NCI-H446 (cell line): ENCODE results near the gene TOMM5.
A peak's percentile ranks its signal among the peaks of the same experiment; 100 is the strongest.

Experiments
- DNase-seq, 2 experiments: peaks; one replicate each; lab custom pipeline; 2025; lab: John Stamatoyannopoulos, UW

TOMM5 gene

DNA sequence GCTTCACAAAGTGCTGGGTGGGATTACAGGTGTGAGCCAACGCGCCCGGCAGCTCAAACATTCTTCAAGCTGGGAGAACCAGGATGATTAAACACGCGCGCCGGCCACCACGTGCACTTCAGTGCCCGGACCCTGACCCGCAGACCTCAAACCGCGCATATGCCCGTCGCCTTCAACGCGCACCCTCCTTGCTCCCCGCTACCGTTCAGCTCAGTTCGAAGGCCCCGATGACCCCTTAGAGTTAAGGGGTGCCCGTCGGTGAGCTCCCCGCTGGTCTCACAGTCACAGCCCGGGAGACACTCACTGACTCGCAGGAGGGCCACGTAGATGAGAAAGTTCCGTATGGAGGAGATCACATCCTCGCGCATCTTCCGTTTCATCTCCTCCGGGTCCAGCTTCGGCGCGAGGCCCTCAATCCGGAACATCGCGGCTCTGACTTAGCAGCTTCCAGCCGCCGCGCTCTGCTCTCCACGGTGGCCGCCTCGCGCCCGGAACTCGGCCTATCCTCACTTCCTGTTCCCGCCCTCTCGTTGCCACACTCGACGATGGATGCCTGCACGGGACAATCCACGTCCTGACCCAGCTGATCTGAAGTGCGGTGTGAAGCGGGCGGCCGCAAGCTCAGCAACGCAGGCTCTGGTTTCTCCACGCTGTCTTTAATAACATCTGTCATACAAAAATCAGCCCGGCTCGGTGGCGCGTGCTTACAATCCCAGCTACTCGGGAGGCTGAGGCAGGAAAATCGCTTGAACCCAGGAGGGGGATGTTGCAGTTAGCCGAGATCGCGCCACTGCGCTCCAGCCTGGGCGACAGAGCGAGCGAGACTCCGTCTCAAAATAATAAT, at the start of gene TOMM5:
Gene TOMM5, minus strand, starts transcription at position 490 of the 844 bp plus-strand sequence. Its CDS starts 65 bp downstream, at position 425.
- DNase-seq, result peak; percentile 78 to 89

DNA sequence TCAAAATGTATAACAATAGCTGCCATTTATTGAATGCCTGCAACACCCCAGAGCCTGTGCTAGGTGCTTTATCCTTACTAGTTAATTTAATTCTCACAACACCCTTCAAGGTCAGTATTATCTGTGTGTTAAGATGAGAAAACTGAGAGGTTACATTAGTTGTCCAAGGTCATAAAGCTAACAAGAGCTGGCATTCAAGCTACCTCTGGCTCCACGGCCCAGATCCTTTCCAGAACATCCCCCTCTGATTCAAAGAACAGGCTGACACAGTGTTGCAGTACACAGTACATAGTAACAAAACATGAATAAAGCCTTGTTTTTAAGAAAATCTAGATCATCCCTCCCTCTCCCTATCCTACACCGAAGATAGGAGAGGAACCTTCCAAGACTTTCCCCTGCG, 48.9 kb upstream of the TOMM5 start:
- DNase-seq, result no peak

DNA sequence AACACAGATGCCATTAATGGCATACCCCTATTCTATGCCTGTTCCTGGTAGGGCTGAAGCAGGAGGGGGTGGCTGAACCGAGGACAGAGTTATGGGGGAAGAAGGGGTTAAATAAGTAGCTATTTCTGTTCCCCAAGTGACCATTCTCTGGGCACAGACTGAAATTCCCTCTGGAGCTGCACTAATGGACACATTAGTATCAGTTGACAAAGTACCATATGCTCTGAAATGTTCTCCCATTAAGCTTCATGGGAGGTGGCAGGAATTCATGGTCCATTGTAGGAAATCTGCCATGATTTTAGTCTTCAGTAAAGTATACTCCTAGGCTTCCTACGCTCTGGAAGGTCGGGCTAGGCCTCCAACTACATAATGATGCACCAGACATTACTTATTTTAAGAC, 47.8 kb upstream of the TOMM5 start:
- no peak for DNase-seq

DNA sequence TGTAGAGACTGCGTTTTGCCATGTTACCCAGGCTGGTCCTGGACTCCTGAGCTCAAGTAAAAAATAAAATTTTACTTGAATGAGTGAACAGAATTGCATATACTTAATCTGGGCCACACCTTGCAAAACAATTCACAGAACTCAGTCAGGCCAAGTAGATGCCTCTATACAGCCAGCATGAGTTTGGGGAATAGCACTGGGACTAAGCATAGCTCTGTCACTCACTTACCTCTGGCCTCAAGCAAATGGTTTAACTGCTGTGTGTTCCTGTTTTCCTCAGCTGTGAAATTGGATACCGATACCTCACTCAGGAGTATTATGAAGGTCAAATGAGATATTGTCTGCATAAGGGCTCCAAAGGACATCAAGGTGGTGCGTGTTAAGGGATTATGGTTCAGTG, 47.4 kb upstream of the TOMM5 start:
- DNase-seq, result no peak

DNA sequence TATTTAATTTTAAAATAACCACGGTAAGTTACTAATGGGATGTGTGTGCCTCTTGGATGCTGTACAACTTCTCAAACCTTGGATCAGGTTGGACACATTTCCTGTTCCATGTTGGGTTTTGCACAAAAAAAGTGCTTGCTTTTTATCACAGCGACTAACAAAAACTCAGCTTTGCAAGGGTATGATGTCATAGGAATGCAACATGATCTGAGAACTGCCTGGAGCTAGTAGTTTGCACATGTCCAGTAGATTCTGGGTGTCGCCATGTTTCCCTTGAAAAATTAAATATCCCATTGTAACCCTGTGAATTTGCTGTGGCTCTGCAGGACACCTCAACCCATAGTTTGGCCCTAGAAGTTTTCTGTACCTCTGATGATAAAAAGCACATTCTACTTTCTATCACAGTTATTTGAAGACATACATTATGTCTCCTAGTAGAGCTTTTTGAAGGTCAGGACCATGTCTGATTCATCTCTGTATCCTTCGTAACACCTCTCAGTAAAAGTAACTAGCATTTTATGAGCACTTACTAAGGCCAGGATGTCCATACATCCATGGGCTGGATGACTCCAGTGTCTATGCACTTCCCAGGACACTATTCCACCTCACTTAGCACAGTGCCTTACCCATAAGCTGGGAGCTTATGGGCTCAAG, 46.8 kb upstream of the TOMM5 start:
- DNase-seq, result no peak

DNA sequence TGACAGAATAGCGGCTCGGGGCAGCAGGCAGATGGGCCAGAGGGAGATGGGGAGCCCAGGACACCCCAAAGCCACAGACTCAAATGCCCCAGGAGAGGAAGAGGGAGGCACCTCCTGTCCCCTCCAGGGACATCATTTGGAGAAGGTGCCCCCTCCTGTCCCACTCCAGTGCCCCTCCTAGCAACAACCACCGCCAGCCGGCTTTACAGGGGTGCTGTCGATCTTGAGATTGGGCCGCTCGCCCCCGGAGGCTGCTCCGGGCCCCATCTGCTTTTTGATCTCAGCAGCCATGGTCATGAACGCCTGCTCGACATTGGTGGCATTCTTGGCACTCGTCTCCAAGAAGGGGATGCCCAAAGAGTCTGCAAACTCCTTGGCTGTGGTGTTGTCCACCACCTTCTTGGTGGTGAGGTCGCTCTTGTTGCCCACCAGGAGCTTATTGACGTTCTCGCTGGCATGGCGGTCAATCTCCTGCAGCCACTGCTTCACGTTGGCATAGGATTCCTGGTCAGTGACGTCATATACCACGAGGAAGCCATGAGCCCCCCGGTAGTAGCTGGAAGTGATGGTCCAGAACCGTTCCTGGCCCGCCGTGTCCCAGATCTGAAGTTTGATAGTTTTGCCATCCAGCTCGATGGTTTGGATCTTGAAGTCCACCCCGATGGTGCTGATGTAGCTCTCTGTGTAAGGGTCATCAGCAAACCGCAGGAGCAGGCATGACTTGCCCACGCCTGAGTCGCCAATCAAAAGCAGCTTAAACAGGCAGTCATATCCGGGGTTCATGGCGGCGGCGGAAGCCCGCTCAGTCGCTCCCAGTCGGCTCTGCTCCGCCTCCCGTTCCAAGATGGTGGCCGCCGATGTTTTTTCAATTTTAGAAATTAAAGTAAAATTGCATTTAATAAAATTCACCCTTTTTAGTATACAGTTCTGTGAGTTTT, 44.4 kb upstream of the TOMM5 start:
- no peak for DNase-seq

DNA sequence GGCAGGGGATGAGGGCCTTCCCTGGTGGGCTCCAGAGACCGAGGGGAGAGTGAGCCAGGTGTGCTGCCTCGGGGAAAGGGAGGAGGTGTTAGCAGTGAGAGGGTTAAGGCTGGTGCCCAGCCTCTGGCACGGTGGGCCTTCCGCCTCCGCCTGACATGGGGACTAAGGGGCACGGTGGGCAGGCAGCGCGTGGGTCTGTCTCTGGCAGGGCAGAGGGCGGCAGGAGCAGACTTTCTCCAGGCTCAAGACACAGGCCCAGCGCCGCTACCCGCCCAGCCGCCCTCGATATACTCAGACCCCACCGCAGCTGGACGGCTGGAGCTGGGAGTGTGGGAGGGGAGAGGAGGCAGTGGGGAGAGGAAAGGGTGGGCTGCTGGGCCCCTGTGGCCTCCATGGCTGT, 43.4 kb upstream of the TOMM5 start:
- no peak for DNase-seq

DNA sequence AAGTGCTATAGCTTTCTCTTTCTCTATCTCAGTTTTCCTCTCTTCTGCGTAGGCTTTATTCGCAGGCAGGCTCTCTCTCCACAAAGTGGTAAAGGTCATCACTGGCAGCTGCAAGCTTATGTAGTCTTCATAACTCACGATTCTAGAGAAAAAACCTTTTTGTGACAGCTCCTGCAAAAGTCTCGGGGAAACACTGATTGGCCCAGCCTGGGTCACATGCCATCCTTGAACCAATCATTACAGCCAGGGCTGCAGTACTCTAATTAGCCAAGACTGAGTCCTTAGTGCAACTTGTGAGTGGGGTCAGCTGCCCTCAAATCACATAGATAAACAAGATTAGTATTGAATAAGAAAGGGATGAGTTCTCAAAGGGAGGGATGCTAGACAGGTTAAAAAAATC, 40.1 kb upstream of the TOMM5 start:
- DNase-seq, result no peak

DNA sequence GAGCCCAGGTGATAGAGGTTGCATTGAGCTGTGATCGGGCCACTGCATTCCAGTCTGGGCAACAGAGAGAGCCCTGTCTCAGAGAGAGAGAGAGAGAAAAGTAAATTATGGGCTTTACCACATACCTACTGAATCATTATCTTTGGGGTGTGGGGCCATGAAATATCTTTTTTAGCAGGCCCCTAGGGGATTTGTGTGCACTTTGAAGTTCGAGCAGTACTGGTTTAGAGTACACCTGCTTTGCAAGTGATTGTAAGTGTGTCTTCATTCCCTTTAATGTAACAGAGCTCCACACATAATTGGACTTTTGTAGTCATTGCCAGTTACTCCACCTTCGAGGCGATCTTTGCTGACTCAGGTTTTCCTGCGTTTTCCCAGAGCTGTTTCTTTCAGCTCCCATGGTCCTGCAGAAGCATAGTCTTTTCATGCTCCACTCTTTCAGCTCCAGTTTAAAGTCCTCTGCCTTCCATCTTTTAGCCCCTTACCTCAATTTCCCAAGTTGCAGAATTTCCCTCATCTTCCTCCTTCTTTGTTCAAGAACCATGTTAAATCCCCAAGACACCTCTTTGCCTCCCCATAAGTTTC, 34.4 kb upstream of the TOMM5 start:
- no peak for DNase-seq

DNA sequence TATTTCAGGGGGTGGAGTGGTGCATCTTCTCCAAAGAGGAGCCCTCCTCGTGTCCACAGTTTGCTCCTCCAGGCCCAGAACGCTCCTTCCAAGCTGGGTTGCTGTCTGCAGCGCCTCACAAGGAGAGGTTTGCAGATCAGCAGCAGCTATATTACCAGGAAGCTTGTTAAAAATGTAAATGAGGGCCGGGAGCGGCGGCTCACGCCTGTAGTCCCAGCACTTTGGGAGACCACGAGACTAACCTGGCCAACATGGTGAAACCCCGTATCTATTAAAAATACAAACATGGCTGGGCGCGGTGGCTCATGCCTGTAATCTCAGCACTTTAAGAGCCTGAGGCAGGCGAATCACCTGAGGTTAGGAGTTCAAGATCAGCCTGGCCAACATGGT, 33.4 kb upstream of the TOMM5 start:
- no peak for DNase-seq

DNA sequence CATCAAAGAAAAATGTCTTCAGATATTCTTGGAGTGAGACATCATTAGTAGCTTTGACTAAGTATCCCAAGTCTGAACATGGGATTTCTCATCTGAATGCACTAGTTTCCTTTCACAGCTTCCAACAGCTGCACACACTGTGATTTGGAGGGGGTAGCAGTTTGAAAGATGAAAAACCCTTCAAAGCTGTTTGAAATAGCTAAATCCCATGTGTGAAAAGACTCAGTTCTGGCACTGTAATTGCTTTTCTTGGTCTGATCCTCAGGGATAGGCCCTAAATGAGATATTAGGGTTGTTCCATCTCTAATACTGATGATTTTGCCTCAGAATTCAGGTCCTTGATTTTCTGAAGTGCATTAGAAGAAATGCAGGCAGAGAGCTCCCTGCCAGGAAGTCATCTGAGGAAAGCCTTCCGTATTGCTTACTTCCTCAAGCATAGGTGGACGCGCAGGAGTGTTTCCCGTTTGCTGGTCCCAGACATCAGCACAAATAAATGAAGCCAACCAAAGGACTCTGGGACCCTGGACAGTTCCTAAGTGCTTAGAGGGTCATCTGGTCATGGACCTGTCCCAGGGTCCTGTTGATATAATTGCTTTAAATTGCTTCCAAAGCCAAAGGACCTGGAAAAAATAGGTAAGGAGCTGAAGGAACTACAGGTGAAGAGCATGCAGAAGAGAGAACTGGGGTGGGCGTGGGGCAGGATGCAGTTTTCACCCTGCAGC, 32.8 kb upstream of the TOMM5 start:
- no peak for DNase-seq

DNA sequence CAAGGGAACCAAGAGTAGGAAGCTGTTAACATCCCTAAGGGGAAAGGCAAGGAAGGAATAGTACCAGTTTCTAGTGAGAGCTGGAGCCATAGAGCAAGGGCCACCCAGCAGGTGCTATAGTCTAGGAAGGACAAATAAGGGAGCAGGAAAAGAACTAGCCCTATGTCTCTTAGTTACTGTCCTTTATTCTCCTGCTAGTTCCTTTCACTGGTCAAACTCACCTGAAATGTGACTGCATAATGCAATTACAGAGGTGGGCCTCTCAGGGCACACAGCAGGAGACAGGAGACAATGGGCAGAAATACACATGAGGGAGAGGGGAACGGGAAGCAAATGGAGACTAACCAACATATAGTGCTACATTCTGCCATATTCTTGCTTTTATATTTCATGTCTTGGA, 31.7 kb upstream of the TOMM5 start:
- DNase-seq, result no peak

DNA sequence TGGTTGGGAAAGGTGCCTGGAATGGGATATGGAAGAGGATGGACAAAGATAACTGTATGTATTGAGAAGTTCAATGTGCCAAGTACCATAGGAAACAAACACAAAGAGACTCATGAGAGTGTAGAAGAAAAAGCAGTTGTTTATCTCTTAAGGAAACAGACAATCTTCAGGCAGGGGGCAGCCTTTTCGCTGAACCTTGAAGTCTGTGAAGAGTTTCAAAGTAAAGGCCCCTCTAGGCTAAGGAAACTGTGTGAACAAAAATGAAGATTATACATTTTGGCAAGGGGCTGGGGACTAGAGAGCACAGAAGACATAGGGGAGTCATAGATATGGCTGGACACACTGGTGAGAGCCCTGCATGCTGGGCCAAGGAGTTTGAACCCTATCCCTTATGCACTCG, 30.9 kb upstream of the TOMM5 start:
- DNase-seq, result no peak

DNA sequence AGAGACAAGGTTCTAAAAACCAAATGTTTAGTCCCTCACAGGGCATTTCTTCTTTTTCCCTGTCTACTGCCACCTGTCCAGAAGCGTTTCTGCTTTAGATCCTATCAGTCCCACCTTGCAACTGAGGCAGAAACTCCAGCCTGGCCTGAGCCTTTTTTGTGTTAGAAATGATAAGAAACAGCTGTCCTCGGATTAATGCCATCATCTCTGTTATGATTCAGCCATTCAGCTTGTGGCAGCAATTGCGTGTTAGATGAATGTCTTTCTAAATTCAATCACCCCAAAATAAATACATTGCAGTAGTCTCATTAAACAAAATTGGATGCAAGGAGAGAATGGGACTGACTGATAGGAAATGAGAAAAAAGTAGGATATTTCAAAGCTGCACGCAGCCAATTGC, 30.1 kb upstream of the TOMM5 start:
- no peak for DNase-seq

DNA sequence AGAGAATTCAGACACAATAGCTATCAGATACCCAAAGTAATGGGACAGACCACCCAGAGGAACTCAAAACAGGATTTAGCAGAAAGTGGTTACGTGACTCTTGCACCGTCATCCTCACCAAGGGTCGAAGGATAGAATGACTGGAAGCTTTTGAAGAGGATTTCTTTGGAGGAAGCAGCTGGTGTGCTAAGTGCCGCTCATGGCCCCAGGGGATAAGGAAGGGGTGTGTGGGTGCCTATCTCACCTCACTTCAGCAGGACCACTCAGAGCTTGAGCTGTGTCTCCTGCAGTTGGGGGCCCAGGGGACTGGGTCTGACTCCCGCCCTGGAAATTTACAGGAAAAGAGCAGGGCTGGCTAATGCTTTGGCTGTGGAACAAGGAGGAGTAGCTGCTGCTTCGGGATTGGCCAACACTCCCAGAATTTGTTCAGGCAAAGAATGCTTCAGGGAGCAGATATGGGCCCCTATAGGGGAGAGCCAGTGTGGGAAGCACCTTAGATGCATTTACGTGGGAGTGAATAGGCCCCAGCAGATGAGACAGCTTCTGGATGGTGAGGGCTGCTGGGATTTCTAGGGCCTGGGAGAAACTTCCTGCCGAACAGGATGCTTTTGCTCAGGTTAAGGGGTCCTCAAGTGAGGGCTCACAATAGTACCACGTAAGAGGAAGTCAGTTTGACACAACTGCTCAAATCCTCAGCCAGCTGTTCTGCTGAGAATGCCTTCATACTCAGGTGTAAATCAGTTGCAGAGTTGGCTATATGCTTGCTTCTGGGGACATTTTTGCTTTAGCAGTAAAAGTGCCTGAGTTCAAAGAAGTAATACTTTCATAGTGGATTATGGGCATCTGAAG, 29.1 kb upstream of the TOMM5 start:
- no peak for DNase-seq

DNA sequence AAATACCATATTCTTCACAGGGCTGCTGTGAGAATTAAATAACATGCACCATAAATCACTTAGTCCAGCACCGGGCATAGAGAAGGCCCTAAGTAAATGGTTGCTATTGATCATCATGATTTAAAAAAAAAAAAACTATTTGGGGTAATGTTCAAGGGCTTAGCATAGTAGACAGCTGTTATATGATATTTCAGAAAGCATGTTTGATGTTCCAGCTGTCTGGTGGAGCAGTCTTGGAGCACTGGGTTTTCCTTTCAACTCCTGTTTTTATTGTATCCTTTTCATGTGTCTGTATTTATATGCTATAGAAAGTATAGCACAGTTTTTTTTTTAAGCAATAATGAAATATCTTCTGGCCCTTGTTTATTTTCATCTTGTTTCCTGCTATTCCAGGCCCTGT, 28.0 kb upstream of the TOMM5 start:
- no peak for DNase-seq

DNA sequence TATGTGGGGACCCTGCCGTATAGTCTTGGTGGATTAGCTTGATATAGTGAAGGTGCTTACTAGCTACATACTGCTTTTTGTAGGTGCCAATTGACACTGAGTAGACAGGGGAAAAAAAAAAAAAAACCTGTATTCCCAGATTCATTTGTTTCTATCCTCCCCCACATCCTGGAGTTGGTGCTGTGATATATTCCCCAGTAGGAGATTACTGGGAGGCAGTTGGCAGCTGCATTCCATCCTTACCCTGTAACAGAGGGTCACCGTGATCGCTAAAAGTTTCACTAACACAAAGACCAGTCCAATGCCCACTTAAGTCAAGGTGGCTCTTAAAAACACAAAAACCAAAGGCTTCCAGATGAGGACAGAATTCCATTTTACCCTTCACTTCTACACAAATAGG, 27.4 kb upstream of the TOMM5 start:
- DNase-seq, result no peak

DNA sequence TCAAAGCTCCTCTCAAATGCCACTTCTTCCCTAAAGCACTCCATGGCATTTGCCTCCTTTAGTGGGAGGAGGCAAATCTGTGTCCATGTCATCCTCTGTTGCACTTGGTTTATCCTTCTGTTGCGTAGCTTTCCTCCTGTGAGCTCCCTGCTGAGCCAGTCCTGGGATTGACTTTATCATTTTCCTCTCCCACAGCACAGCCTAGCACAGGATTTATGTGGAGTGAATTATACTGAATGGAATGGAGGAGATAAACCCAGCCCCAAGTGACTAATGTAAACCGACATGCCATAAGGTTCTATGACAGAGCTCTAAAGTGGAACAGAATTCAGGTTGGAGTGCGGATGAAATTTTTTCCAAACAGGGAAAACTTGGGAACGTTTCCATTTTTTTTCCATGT, 26.4 kb upstream of the TOMM5 start:
- no peak for DNase-seq

DNA sequence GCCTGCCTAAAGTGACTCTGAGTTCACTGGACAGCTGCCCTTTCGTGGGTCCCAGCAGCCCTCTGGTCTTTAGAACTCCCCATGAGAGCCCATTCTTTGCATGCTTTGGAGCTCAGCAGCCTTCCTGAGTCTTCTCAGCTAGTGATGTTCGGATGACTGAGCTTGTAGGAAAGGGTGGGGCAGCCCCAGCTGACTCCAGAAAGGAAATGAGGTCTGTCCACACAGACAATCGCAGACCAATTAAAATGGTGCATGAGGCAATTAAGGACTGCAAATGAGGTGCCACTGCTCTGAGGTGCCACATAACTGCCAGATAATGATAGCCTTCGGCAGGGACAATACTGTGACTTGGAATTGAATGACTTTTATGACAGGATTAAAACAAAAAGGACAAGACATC, 25.4 kb upstream of the TOMM5 start:
- no peak for DNase-seq

DNA sequence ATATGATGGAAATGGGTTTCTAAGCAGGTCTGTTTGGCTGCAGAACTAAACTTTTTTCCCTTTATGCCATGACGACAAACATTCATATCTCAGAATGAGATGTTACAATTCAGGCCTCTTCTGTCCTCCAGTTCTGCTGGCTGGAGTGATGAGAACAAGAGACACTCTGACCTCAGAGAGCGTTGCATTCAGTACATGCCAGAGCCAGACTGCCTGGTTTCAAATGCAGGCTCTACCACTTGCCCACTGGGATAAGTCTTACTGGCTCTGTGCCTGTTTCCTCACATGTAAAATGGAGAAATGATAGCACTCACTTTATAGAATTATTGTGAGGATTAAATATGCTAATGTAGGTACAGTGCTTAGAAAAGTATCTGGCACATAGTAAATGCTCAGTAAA, 24.8 kb upstream of the TOMM5 start:
- DNase-seq, result no peak

DNA sequence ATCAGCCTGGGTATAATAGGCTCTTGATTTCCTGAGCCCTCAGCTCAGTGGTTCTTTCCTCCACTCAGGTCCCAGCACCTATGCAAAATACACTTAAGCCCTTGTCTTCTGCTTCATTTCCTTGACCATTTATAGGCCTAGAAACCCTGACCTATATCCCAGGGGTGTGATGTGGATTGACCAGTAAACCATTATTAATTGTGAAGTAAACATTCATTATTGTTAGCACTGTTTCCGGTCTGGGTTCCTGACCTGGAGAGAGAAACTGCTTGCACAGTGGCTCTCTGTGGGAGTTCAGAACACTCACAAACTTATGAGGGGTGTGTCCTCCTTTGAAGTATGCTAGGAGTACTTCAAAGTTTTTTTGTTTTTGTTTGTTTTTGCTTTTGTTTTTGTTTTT, 19.6 kb upstream of the TOMM5 start:
- no peak for DNase-seq
